ENCODE data around the gene QKI. TPM values are rescaled to one million over a fixed set of nuclear protein-coding genes. Genes with fewer than 3 reads are reported as not detected.

The QKI gene
- polyA plus RNA-seq, 6 donors from 2014 or later = 20.4 to 67.9 (median 26.6) TPM

- no peak for DNase-seq
- Mint-ChIP-seq H3K27ac (no peak overlapping the region), H3K36me3 (peaks cover 0 to 8% of the 10 kb centered on the region in 2 donors), H3K9me3 (peaks cover 0 to 4% (median 0%) of the 10 kb centered on the region in 7 donors), H3K4me3 (no peak overlapping the region), H3K4me1 (peaks cover 5 to 12% (median 5%) of the 10 kb centered on the region in 3 donors), H3K27me3 (peaks cover 24 to 41% (median 26%) of the 10 kb centered on the region in 3 donors)
- no peak for ATAC-seq (ENCODE audit: low read depth in 2 of 2)
Observed at GRCh38 chr6:163395122-163395830, 19.2 kb upstream of the QKI start.

- Mint-ChIP-seq H3K9me3 (peaks cover 0 to 4% (median 0%) of the 10 kb centered on the region in 7 donors), H3K4me3 (peak overlapping the region in 1 of 8 donors; percentile 70), H3K27me3 (peaks cover 24 to 35% (median 26%) of the 10 kb centered on the region in 3 donors), H3K27ac (peak overlapping the region in 1 of 6 donors; percentile 59), H3K4me1 (peaks cover 5 to 12% (median 5%) of the 10 kb centered on the region in 3 donors), H3K36me3 (peaks cover 0 to 8% of the 10 kb centered on the region in 2 donors)
- DNase-seq (no peak), ATAC-seq (ENCODE audit: low read depth in 2 of 2) (no peak)
Observed at GRCh38 chr6:163395831-163396185, 18.7 kb upstream of the QKI start.

GRCh38 chr6:163397326-163397725 is 17.2 kb upstream of the QKI start:
- peaks cover 5 to 12% (median 5%) of the 10 kb centered on the region in 3 donors for H3K4me1 Mint-ChIP-seq
- H3K4me3 Mint-ChIP-seq = no peak overlapping the region
- H3K9me3 Mint-ChIP-seq = peaks cover 0 to 4% (median 0%) of the 10 kb centered on the region in 7 donors
- H3K36me3 Mint-ChIP-seq = peaks cover 0 to 8% of the 10 kb centered on the region in 2 donors
- H3K27me3 Mint-ChIP-seq = peaks cover 24 to 34% (median 26%) of the 10 kb centered on the region in 3 donors
- no peak for ATAC-seq (ENCODE audit: low read depth in 2 of 2)
- DNase-seq = no peak
- H3K27ac Mint-ChIP-seq = no peak overlapping the region

- peaks cover 0 to 4% (median 0%) of the 10 kb centered on the region in 7 donors for H3K9me3 Mint-ChIP-seq
- H3K4me1 Mint-ChIP-seq = peaks cover 5 to 12% (median 5%) of the 10 kb centered on the region in 3 donors
- DNase-seq (no peak), ATAC-seq (ENCODE audit: low read depth in 2 of 2) (no peak)
- peak overlapping the region in 1 of 8 donors; percentile 29 for H3K4me3 Mint-ChIP-seq
- peaks cover 0 to 8% of the 10 kb centered on the region in 2 donors for H3K36me3 Mint-ChIP-seq
- no peak overlapping the region for H3K27ac Mint-ChIP-seq
- H3K27me3 Mint-ChIP-seq = peaks cover 24 to 34% (median 26%) of the 10 kb centered on the region in 3 donors
Observed at GRCh38 chr6:163398115-163398514, 16.4 kb upstream of the QKI start.

- peak overlapping the region in 1 of 6 donors; percentile 1 for H3K27ac Mint-ChIP-seq
- DNase-seq (no peak), ATAC-seq (ENCODE audit: low read depth in 2 of 2) (peak; percentile 33 to 45)
- H3K4me3 Mint-ChIP-seq = no peak overlapping the region
- H3K4me1 Mint-ChIP-seq = peaks cover 5 to 12% (median 5%) of the 10 kb centered on the region in 3 donors
- peaks cover 0 to 8% of the 10 kb centered on the region in 2 donors for H3K36me3 Mint-ChIP-seq
- peaks cover 0 to 4% (median 0%) of the 10 kb centered on the region in 7 donors for H3K9me3 Mint-ChIP-seq
- peaks cover 24 to 33% (median 26%) of the 10 kb centered on the region in 3 donors for H3K27me3 Mint-ChIP-seq
Observed at GRCh38 chr6:163398815-163399214, 15.7 kb upstream of the QKI start.

GRCh38 chr6:163400509-163400908 is 14.0 kb upstream of the QKI start:
- H3K27me3 Mint-ChIP-seq = peaks cover 22 to 25% (median 24%) of the 10 kb centered on the region in 3 donors
- DNase-seq = no peak
- H3K9me3 Mint-ChIP-seq = peaks cover 0 to 4% (median 0%) of the 10 kb centered on the region in 7 donors
- no peak overlapping the region for H3K4me3 Mint-ChIP-seq
- H3K27ac Mint-ChIP-seq = no peak overlapping the region
- peaks cover 5 to 18% (median 6%) of the 10 kb centered on the region in 3 donors for H3K4me1 Mint-ChIP-seq
- H3K36me3 Mint-ChIP-seq = peaks cover 0 to 8% of the 10 kb centered on the region in 2 donors
- ATAC-seq (ENCODE audit: low read depth in 2 of 2) = no peak

- ATAC-seq (ENCODE audit: low read depth in 2 of 2) (no peak), DNase-seq (no peak)
- H3K4me3 Mint-ChIP-seq = peak overlapping the region in 1 of 8 donors; percentile 48
- H3K9me3 Mint-ChIP-seq = peaks cover 0 to 4% (median 0%) of the 10 kb centered on the region in 7 donors
- peaks cover 13 to 25% (median 14%) of the 10 kb centered on the region in 3 donors for H3K4me1 Mint-ChIP-seq
- H3K36me3 Mint-ChIP-seq = peaks cover 0 to 8% of the 10 kb centered on the region in 2 donors
- peaks cover 16 to 24% (median 23%) of the 10 kb centered on the region in 3 donors for H3K27me3 Mint-ChIP-seq
- H3K27ac Mint-ChIP-seq = peak overlapping the region in 2 of 6 donors; percentile 59 to 75
Observed at GRCh38 chr6:163401039-163401885, 13.3 kb upstream of the QKI start.

GRCh38 chr6:163402616-163403015 is 11.9 kb upstream of the QKI start:
- Mint-ChIP-seq H3K27me3 (peaks cover 10 to 11% (median 10%) of the 10 kb centered on the region in 3 donors), H3K9me3 (peaks cover 0 to 4% (median 0%) of the 10 kb centered on the region in 7 donors), H3K4me1 (peaks cover 11 to 20% (median 11%) of the 10 kb centered on the region in 3 donors), H3K36me3 (peaks cover 0 to 1% of the 10 kb centered on the region in 2 donors), H3K4me3 (no peak overlapping the region), H3K27ac (no peak overlapping the region)
- ATAC-seq (ENCODE audit: low read depth in 2 of 2) (no peak), DNase-seq (no peak)

- Mint-ChIP-seq H3K27me3 (peaks cover 0 to 3% (median 0%) of the 10 kb centered on the region in 3 donors), H3K4me1 (peaks cover 11 to 16% (median 11%) of the 10 kb centered on the region in 3 donors), H3K36me3 (no peaks in the 10 kb centered on the region), H3K4me3 (peak overlapping the region in 3 of 8 donors; percentile 70 to 76 (median 73)), H3K27ac (peak overlapping the region in 1 of 6 donors; percentile 28), H3K9me3 (peaks cover 0 to 1% (median 0%) of the 10 kb centered on the region in 7 donors)
- no peak for ATAC-seq (ENCODE audit: low read depth in 2 of 2)
- DNase-seq = no peak
Observed at GRCh38 chr6:163404825-163405265, 9.7 kb upstream of the QKI start.

- Mint-ChIP-seq H3K4me3 (peak overlapping the region; percentile 70 to 98 (median 92)), H3K36me3 (no peaks in the 10 kb centered on the region), H3K4me1 (peaks cover 11 to 16% (median 11%) of the 10 kb centered on the region in 3 donors), H3K27ac (peak overlapping the region; percentile 79 to 98 (median 94)), H3K27me3 (peaks cover 0 to 5% (median 0%) of the 10 kb centered on the region in 3 donors), H3K9me3 (peaks cover 0 to 2% (median 0%) of the 10 kb centered on the region in 7 donors)
- ATAC-seq (ENCODE audit: low read depth in 2 of 2) = peak; percentile 86 to 88
- peak; percentile 41 for DNase-seq
Observed at GRCh38 chr6:163405412-163406309, 8.9 kb upstream of the QKI start.

- Mint-ChIP-seq H3K4me3 (peak overlapping the region; percentile 70 to 98 (median 92)), H3K4me1 (peaks cover 15 to 19% (median 15%) of the 10 kb centered on the region in 3 donors), H3K9me3 (peaks cover 0 to 2% (median 0%) of the 10 kb centered on the region in 7 donors), H3K27ac (peak overlapping the region; percentile 79 to 98 (median 94)), H3K36me3 (no peaks in the 10 kb centered on the region), H3K27me3 (peaks cover 0 to 5% (median 3%) of the 10 kb centered on the region in 3 donors)
- DNase-seq (no peak), ATAC-seq (ENCODE audit: low read depth in 2 of 2) (no peak)
Observed at GRCh38 chr6:163406366-163406765, 8.2 kb upstream of the QKI start.

GRCh38 chr6:163406830-163407229 is 7.7 kb upstream of the QKI start:
- no peak for ATAC-seq (ENCODE audit: low read depth in 2 of 2)
- peak overlapping the region in 1 of 8 donors; percentile 76 for H3K4me3 Mint-ChIP-seq
- H3K9me3 Mint-ChIP-seq = peaks cover 0 to 2% (median 0%) of the 10 kb centered on the region in 7 donors
- no peak for DNase-seq
- H3K4me1 Mint-ChIP-seq = peaks cover 16 to 24% (median 18%) of the 10 kb centered on the region in 3 donors
- no peak overlapping the region for H3K27ac Mint-ChIP-seq
- H3K27me3 Mint-ChIP-seq = peaks cover 0 to 5% (median 3%) of the 10 kb centered on the region in 3 donors
- no peaks in the 10 kb centered on the region for H3K36me3 Mint-ChIP-seq

All from naive B cell (primary cell).